GM19239 (cell line): ENCODE results near the gene SERPINA7.
"Not testable (repeated sequence)": the region's sequence is repeated elsewhere in the genome, so short reads cannot be mapped to it uniquely, and the experiment has no call there.

ENCODE experiments used
- DNase-seq: peaks from one replicate; pipeline ENCODE4 v3.0.0; 2011; ENCODE audit warnings: low spot score; ENCODE audit not compliant: insufficient read length
- FAIRE-seq: peaks from 2 replicates; lab custom pipeline; 2011; peaks lifted over from hg19 to GRCh38; lab: Jason Lieb, UNC

The SERPINA7 gene

GRCh38 chrX:106038625-106039024 lies at the start of gene SERPINA7:
TSS of gene SERPINA7 (minus strand) at chrX:106038727. CDS start at chrX:106037058, 1,669 bp downstream.
- no peak for DNase-seq
- no peak for FAIRE-seq

GRCh38 chrX:106069048-106069447 lies 30.5 kb upstream of the SERPINA7 start:
- DNase-seq (no peak), FAIRE-seq (no peak)

- FAIRE-seq (no peak), DNase-seq (no peak)
These were observed 11.5 kb upstream of the SERPINA7 start for GRCh38 chrX:106050054-106050453.

GRCh38 chrX:106042296-106042695 lies 3.8 kb upstream of the SERPINA7 start:
- FAIRE-seq, result no peak
- DNase-seq, result no peak

GRCh38 chrX:106040861-106041260 lies 2.3 kb upstream of the SERPINA7 start:
- no peak for FAIRE-seq
- DNase-seq, result no peak

GRCh38 chrX:106039920-106040319 lies 1.4 kb upstream of the SERPINA7 start:
- FAIRE-seq (no peak), DNase-seq (no peak)

GRCh38 chrX:106037835-106038473 lies 573 bp downstream of the SERPINA7 start:
- no peak for DNase-seq
- no peak for FAIRE-seq

GRCh38 chrX:106036716-106037115 lies 1.8 kb downstream of the SERPINA7 start:
- DNase-seq, result no peak
- FAIRE-seq, result no peak

GRCh38 chrX:106035064-106035463 lies 3.5 kb downstream of the SERPINA7 start:
- no peak for DNase-seq

GRCh38 chrX:106023947-106024346 lies 14.6 kb downstream of the SERPINA7 start:
- no peak for FAIRE-seq
- no peak for DNase-seq

More at GRCh38 chrX:106035064-106035463, 3.5 kb downstream of the SERPINA7 start:
- no peak for FAIRE-seq

GRCh38 chrX:106022238-106022637 lies 16.3 kb downstream of the SERPINA7 start:
- no peak for DNase-seq
- no peak for FAIRE-seq

GRCh38 chrX:106014119-106014775 lies 24.3 kb downstream of the SERPINA7 start:
- FAIRE-seq, result no peak

GRCh38 chrX:106009145-106009544 lies 29.4 kb downstream of the SERPINA7 start:
- FAIRE-seq, result no peak
- no peak for DNase-seq

More at GRCh38 chrX:106014119-106014775, 24.3 kb downstream of the SERPINA7 start:
- no peak for DNase-seq

GRCh38 chrX:106007815-106008214 lies 30.7 kb downstream of the SERPINA7 start:
- no peak for FAIRE-seq
- DNase-seq, result no peak

GRCh38 chrX:106005684-106006083 lies 32.8 kb downstream of the SERPINA7 start:
- no peak for FAIRE-seq
- DNase-seq, result no peak

- DNase-seq, FAIRE-seq: not testable (repeated sequence)
These were observed 37.9 kb downstream of the SERPINA7 start for GRCh38 chrX:106000609-106001008.

GRCh38 chrX:106000203-106000602 lies 38.3 kb downstream of the SERPINA7 start:
- FAIRE-seq, result no peak
- DNase-seq, result no peak

- FAIRE-seq, result no peak
These were observed 39.2 kb downstream of the SERPINA7 start for GRCh38 chrX:105999294-105999693.

GRCh38 chrX:105988487-105988886 lies 50.0 kb downstream of the SERPINA7 start:
- not testable (repeated sequence) for FAIRE-seq, DNase-seq

More at GRCh38 chrX:105999294-105999693, 39.2 kb downstream of the SERPINA7 start:
- DNase-seq, result no peak
